ENCODE results near the gene EXOC7.

The EXOC7 gene

GRCh38 chr17:76103274-76104139 lies at the start of gene EXOC7:
Gene EXOC7, minus strand, starts transcription at chr17:76103787. Its CDS starts 95 bp downstream, at chr17:76103692.
- DNase-seq = peak; percentile 93

DNA sequence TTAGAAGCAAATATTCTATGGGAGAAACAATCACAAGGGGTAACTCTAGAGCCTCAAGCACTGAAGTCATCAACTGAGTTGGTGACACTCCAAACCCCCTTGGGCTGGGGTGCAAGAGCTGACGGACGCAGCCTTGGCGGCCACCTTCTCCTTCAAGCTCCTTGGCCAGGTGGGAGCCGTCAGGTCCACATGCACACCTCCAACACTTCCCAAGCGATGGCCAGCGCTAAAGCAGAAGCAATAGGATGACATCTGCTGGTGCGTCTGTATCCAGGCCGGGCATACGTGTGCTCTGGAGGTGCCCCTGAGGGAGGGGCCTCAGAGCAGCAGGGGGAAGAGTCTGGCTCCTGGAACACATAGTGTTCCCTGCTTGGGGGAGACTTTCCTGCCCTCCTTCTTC lies 49.6 kb upstream of the EXOC7 start:
- no peak for DNase-seq

DNA sequence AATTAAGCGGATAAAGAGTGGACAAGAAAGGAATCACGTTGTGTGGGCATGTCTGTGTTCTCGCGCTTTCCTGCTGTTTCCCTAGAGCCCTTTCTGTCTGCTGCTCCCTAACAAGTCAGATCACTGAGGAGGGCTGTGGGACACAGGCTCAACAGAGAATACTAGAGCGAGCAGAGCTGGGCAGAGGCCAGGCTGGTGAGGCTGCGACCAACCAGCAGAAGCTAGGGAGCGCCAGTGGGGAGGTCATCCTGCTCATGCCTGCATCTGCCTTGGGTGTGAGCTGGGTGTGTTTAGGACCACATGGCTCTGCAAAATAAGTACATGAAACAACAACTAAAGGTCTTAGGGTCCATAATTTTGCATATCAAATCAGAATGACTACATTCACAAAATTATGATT lies 49.0 kb upstream of the EXOC7 start:
- no peak for DNase-seq

GRCh38 chr17:76151896-76152454 lies 48.4 kb upstream of the EXOC7 start:
- no peak for DNase-seq

- no peak for DNase-seq
Observed at GRCh38 chr17:76150712-76151622, 47.4 kb upstream of the EXOC7 start.

- DNase-seq = no peak
Observed at GRCh38 chr17:76149214-76149613, 45.6 kb upstream of the EXOC7 start.

GRCh38 chr17:76148015-76148326 lies 44.4 kb upstream of the EXOC7 start:
- DNase-seq = no peak

DNA sequence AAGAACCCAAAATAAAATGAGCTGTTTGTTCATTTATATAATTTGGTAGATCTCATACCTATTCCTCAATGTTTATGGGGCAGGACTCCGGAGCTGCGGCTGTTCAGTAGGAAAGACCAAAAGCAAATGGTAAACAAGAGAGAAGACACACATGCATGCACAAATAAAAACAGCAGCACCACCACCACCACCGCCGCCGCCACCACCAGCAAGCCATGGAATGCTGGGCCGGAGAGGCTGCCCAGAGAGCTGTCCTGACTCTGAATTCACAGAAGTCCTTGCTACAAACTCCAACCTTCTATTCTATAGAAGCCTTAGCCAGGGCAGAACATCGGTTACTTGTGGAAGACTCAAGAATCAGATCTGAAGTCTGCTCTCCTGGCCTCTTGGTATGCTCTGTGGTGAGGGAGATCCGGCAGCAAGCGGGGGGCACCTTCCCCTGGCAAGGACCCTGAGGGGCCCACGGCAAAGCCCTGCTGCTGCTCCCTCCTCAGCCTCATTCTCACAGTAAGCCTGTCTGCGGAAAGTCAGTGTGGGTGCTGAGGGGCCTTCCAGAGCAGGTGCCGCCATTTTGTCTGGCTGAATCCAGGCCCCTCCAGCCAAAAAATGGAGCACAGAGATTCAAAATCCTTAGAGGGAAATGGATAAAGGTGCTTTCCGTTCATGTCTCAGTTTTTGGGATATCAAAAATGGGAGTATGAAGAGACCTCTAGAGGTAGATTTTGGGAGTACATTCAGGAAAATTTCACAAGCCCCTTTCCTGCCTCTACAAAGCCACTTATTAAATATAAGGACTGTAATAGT lies 43.8 kb upstream of the EXOC7 start:
- DNase-seq = no peak

DNA sequence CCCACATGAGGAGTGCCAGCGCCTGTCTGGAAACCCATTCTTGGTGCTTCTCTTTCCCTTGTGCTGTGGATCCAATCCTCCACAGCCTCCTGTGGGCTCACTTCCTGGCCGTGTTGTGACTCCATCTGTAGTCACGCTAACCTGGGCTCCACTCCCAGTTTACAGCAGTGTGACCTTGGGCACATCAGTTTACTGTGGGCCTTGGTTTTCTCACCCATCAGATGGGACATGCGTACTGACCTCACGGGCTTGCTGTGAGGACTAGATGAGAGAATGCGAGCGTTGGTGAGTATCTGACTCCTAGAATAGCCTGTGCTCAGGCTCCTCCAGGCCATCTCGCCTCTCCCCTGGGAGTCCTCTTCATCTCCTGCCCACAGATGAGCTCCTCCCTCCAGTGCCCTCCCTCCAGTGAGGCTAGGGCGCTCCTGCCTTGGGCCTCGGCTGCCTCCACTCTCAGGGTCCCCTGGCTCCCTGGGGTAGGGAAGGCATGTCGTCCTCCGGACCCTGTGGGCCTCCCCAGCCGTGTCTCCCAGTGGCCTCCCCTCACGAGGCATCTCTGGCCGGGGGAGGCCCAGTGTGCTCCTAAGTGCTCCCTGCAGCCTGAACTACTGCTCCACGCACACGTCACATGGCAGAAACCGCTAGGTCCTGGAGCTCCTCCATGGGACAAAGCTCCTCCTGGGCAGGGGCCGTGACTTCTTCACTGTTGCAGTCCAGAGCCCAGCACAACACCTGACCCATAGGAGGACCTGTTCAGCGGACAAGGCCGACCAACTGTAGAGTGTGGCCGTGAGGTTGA lies 42.7 kb upstream of the EXOC7 start:
- no peak for DNase-seq

DNA sequence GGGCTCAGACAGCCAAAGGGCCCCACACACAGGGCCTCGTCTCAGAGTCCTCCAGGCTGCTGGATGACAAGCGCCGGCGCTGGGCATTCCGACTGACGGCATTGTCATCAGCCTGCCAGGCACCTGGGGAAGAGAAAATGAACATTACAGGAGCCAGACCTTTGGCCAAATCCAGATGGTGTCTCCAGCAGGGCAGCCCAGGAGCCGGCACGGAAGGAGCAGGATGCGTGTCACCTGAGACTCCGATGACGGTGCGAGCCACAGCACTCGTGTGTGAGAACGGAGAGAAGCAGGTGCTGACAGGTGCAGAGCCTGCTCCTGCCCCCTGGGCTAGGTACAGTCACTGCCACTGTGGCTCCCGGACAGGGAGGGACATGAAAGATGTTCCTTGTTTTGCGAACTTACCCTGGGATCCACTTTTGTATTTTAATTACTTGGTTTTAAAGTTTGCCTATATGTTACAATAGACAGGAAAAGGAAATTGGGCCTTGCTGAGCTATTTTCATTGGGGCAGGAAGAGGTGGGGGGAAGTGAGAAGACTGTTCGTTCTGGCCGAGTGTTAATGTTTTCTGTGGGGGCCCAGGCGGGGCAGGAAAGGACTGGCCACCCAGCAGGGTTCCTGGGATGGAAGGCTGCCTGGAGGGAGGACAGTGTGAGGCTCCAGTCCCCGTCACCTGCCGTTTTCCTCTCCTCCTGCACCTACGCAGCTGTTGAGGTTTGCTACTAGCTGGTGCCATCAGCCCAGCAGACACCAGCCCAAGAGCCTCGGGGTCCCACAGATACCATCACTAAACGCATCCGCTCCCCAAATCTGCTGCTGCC lies 41.9 kb upstream of the EXOC7 start:
- peak; percentile 34 for DNase-seq

GRCh38 chr17:76142585-76143041 lies 39.0 kb upstream of the EXOC7 start:
- DNase-seq = no peak

GRCh38 chr17:76142039-76142584 lies 38.5 kb upstream of the EXOC7 start:
- DNase-seq = no peak

- peak; percentile 84 for DNase-seq
Observed at GRCh38 chr17:76141212-76142038, 37.8 kb upstream of the EXOC7 start, which contains the start of gene FOXJ1. Gene FOXJ1, minus strand, starts transcription at chr17:76141245. Its CDS starts 850 bp downstream, at chr17:76140395.

DNA sequence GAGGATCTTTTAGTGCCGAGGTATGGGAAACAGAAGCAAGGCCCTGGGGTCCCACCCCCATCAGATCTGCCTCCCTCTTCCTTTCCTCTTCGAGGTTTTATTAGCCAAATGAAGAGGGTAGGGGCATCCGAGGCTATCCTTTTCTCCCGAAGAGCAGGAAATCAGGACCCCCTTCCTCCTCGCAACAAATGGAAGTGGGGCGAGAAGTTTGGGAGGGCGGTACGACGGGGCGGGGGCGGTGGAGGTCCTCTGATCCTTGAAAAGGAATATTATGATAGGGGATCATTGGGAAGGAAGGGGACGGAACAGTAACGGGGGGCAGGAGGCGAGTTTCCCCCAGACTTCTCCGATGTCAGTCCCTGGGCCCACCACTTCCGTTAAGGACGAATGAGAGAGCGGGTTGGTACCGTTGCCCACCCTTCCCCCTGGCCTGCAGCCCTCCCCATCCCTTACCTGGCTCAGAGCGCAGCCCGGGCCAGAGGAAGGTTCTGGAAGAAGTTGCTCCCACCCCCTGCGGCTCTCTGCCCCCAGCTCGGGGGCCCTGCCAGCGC lies 37.1 kb upstream of the EXOC7 start:
- no peak for DNase-seq

DNA sequence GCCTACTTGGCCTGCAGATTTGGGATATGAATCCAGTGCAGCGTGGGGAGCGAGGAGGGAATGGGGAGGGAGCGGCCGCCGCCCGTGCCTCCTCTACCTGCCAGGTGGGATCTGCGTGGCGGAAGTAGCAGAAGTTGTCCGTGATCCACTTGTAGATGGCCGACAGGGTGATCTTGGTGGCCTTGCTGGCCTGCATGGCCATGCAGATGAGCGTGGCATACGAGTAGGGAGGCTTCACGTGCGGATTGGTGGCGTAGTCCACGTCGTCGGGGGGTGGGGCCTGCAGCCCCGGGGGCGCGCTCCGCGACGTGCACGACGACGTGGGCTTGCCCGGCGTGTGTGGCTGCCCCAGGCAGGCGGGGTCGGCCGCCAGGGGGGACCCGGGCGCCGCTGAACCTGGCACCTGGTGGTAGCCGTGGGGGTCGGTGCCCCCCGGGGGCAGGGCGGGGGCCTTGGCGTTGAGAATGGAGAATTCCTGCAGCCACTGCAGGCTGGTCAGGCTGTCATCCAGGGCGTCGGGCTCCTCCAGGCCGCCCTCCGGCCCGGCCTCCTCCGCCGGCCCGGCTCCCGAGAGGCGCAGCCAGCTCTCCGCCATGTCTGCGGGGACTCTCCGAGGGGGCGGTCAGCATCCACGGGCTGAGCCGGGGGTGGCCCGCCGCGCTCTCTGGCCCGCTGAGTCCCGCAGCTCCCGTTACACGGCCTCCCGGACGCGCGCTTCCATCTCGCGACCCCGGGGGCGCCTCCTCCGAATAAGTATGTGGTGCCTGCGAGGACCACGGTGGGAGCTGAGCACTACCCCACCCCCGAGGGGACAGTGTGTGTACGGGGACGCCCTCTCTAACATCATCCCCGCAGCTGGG lies 36.4 kb upstream of the EXOC7 start:
- peak; percentile 32 for DNase-seq

DNA sequence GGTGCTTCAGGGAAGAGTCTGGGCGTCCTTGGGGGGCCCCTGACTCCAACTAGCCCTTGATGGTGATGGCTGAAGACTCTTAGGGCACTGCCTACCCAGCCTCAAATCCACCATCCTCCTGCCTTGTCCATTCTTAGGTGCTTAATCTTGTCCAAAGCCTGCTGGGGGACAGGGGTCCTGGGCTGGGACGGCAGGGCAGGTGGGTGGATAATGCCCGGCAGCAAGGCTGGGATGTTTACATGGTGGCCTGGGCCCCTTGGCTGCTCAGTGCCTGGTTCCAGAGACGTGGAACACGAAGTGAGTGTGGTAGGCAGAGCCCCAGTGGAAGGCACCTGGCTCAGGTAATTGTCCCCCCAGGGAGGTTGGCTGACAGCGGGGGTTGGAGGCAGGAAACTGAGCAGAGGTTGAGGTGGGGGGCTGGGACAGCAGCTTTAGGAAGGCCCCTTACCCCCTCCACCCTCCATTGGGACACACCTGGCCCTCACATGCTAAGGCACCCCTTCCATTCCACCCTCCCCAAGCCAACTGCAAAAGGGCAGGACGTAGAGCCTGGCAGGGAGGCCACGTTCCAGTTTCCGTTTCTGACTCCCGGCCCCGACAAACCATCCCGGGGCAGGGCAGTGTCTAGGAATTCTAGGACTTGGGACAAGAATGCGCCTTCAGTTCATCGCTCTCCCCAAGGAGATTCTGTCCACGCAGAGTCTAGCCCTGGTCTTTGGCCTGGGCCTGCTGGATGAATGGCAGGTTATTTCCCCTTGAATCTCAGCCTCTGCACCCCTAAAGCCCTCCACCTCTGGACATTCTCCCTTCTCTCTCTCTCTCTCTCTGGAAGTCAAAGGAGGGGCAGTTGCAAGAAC lies 35.5 kb upstream of the EXOC7 start:
- DNase-seq = no peak

DNA sequence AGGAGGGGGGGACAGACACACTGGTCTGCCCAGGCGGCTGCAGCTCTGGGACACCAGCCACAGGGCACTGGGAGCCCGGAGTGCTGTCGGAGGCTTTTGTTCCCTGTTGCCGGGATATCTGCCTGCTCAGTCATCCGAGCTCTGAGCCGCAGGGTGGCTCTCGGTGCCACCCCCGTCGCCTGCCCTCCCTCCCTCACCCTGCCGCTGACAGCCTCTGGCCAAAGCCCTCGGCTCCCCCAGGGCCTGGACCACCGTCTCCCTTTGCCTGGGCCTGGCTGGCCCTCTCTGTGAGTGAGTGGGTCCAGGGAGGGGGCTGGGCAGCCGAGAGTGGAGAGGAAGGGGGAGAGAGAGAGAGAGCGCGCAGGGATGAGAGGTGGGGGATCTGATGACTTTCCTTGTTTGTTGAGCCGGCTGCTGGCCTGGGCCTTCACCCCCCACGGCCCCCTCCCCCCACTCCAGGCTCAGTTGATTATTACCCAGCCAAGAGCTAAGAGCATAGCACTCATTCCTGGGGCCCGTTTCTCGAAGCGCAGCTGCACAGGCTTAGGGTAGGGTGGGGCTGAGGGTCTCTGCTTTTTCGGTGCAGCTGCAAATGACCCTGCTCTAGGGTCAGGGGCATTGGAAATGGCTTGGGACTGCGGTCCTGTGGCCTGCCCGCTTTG lies 34.8 kb upstream of the EXOC7 start:
- no peak for DNase-seq

All from stimulated activated CD4-positive, alpha-beta T cell treated with anti-CD3 and anti-CD28 coated beads, Interleukin-12 subunit alpha, Interleukin-12 subunit beta, amount 100 ng/mL, for 4 hours (primary cell).